Right cardiac atrium (tissue), 5 donors: Measurements from ENCODE around the gene RTN4R. TPM values are rescaled to one million over a fixed set of nuclear protein-coding genes. Genes with fewer than 3 reads are reported as not detected.
"Not testable (repeated sequence)": the region's sequence is repeated elsewhere in the genome, so short reads cannot be mapped to it uniquely, and the experiment has no call there.

Source experiments
- ATAC-seq, 2 donors: fragments of 200-7000 bp; cut with Tn5 transposase; one replicate each; pipeline versions ENCODE4 v1.8.0 to v1.9.1; 2020; ENCODE audit warnings: moderate library complexity in 2 of 2, mild to moderate bottlenecking in 1 of 2
- DNase-seq, 3 donors: peaks; one replicate each; pipeline ENCODE4 v3.0.0-alpha.2; 2020
- H3K27ac ChIP-seq: one replicate; pipeline ENCODE4 v1.5.1; 2013; ENCODE audit warnings: mild to moderate bottlenecking, low read length, control low read depth, moderate library complexity
- H3K27me3 ChIP-seq: one replicate; pipeline ENCODE4 v1.6.1; 2013; ENCODE audit not compliant: control insufficient read depth, insufficient read depth
- H3K4me1 ChIP-seq: one replicate; pipeline ENCODE4 v1.6.1; 2013; ENCODE audit warnings: low read length; ENCODE audit not compliant: control insufficient read depth, insufficient read depth
- H3K4me3 ChIP-seq: one replicate; pipeline ENCODE4 v1.5.1; 2013; ENCODE audit warnings: low read length, control low read depth
- H3K9me3 ChIP-seq: one replicate; pipeline ENCODE4 v1.6.1; 2013; ENCODE audit warnings: low read length; ENCODE audit not compliant: control insufficient read depth
- WGBS: extraction: QIAGEN DNeasy Blood & Tissue Kit; methylation state at CpG from one replicate; pipeline ENCODE4 v1.1.7; 2013; 5-methylcytosine and 5-hydroxymethylcytosine counted together
- intact Hi-C, 4 donors: fragments of 100-400 bp; cut with DNase I; formaldehyde crosslinking; loops; one replicate each; pipeline versions ENCODE4 v1.11.0 to v1.14.0; 2022 to 2023
- polyA plus RNA-seq: library from polyadenylated mRNA; stranded (reverse); fragments of 200-250 nt; gene quantifications from one replicate; pipeline ENCODE4 v1.2.3, GENCODE V29; 2013
- total RNA-seq, 4 donors: library from RNA; stranded (reverse); fragmentation: NEBNext Ultra II Directional; extraction: Animal tissue kit (Norgen Biotek cat#: 25700); gene quantifications; one replicate each; pipeline ENCODE4 v1.2.1, GENCODE V29; 2021
- donor health status: healthy with polysubstance abuse.
- donor health status: DM: no; HTN: yes; CAD: no.
- donor health status: DM: no; HTN: no; CAD: no.
- donor health status: DM: no; HTN: yes; CAD: no; lungs with severe emphysema.
- donor health status: DM: yes; HTN: yes; CAD: no.

The RTN4R gene
- total and polyA plus RNA-seq, 5 donors: 0.56 to 1.9 (median 1.1) TPM

DNA sequence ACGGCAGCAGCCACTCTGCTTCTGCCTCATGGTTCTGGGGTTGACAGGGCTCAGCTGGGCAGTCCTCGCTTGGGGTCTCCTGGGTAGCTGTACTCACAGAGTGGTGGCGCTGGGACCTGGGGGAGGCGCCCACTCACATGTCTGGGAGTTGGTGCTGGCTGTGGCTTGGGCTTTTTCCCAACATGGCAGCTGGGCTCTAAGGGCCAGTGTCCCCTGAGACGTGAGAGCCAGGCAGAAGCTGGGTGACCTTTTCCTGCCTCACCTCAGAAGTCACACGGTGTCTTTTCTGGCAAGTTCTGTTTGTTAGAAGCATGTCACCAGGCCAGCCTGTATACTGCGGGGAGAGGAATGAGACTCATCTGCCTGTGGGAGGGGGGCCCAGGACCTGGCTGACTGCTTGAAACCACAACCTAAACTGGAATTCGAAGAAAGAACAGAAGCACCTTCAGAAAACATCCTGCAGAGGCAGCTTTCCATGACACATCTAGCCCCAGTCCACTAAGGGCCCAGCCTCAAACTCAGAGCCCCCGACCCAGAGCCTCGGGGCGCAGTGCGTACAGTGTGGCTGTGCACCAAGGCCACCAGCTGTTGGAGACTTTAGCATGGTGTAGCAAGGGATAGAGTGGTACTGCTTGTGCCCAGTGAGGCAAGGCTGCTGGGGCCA, 37.2 kb upstream of the RTN4R start:
- 83% methylated on average over 12 of the region's 12 CpGs for WGBS
- not testable (repeated sequence) for H3K27me3 ChIP-seq, DNase-seq

DNA sequence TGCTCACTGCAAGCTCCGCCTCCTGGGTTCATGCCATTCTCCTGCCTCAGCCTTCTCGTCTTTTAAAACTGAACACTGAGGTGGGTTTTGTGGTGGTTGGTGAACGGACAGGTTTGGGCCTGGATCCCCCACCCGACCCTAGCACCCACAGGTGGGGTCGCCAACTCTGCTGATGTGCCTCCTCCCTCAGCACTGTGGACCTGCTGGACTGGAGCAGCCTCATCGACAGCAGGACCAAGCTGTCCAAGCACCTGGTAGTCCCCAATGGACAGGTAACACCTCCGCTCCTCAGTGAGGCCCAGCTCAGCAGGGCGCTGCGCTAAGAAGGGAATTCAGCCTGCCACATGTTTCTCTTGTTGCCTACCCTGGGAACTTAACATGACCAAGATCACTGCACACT, 36.5 kb upstream of the RTN4R start:
- Histone ChIP-seq H3K4me1 (no peaks in the 10 kb centered on the region), H3K27me3 (no peaks in the 10 kb centered on the region), H3K9me3 (no peaks in the 10 kb centered on the region), H3K27ac (no peak overlapping the region), H3K4me3 (no peak overlapping the region)
- intact Hi-C loops: no loop called here
- ATAC-seq (no peak), DNase-seq (no peak)
- WGBS: 77% methylated on average over 9 of the region's 9 CpGs

More for the DNA sequence above, 37.2 kb upstream of the RTN4R start:
- H3K4me3 ChIP-seq, ATAC-seq, H3K27ac ChIP-seq, H3K9me3 ChIP-seq, H3K4me1 ChIP-seq, intact Hi-C loops: not testable (repeated sequence)

DNA sequence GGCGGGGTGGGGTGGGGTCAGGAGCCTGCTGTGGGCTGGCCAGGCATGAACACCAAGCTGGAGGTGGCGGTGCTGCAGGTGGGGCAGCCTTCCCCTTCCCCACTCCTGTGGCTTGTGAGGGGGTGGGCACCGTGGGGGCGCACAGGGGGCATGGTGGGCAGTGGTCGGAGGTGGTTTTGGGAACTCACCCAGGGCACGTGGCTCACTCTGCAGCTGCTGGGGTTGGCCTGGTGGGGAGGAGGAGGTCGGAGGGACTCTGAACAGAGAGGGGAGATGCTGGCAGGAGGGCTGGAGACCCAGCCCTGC, 35.1 kb upstream of the RTN4R start:
- intact Hi-C loops, ATAC-seq, H3K27ac ChIP-seq, H3K9me3 ChIP-seq, H3K27me3 ChIP-seq, H3K4me1 ChIP-seq, H3K4me3 ChIP-seq: not testable (repeated sequence)
- WGBS: 72% methylated on average over 7 of the region's 7 CpGs
- peak in 2 of 3 donors; percentile 1 to 44 for DNase-seq

DNA sequence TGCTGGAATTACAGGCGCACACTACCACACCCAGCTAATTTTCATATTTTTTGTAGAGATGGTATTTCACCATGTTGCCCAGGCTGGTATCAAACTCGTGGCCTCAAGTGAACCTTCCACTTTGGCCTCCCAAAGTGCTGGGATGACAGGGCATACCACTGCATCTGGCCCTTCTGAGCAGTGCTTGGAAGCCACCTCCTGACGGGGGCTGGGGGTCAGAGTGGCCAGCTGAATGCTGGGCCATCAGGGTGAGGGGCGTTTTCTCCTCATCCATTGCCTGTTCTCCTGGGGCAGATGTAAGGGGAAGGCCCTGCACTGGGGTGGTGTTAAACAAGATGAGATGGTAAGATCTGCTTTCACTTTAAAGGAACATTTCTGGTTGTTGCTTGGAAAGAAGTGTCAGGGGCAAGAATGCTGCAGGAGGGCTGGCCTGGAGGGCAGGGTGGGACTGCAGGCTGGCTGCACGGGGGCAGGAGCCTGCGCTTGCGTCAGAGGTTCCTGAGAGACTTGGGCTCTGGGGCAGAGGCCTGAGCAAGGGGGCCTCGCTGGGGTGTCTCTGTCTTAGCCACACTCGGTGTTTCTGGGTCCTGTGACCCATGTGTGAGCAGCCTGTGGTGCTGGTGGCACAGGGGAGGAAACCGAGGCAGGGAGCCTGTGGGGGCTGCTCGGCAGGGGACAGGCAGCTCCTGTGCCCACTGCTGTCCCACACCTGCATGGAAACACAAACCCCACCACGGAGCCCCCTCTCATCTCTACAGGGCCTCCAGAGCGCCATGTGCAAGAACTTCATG, 34.5 kb upstream of the RTN4R start:
- DNase-seq (peak in 2 of 3 donors; percentile 2 to 36), ATAC-seq (no peak)
- Histone ChIP-seq H3K27ac (no peak overlapping the region), H3K27me3 (no peaks in the 10 kb centered on the region), H3K9me3 (no peaks in the 10 kb centered on the region), H3K4me1 (no peaks in the 10 kb centered on the region), H3K4me3 (no peak overlapping the region)
- WGBS: 80% methylated on average over 13 of the region's 13 CpGs
- intact Hi-C loops: no loop called here

DNA sequence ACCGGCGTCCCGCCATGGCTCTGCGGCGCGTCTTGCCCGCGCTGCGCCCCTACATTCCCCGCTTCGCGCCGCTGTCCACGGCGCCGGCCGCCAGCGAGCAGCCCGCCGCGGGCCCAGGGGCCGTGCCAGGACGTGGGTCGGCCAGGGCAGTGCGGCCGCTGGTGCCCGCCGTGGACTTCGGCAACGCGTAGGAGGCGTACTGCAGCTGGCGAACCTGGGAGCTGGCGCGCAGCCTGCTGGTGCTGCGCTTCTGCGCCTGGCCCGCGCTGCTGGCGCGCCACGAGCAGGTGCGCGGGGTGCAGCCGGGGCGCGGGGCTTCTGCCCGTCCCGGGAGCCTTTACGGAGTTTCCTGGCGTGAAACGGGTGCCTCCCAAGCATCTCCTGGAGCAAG, 31.6 kb upstream of the RTN4R start:
- under 1% methylated on average over 52 of the region's 52 CpGs for WGBS
- Histone ChIP-seq H3K27ac (no peak overlapping the region), H3K4me1 (no peaks in the 10 kb centered on the region), H3K4me3 (peak overlapping the region; percentile 45), H3K9me3 (no peaks in the 10 kb centered on the region), H3K27me3 (no peaks in the 10 kb centered on the region)
- DNase-seq (peak in 1 of 3 donors; percentile 72), ATAC-seq (peak; percentile 28 to 34)
- intact Hi-C loops: no loop called here

DNA sequence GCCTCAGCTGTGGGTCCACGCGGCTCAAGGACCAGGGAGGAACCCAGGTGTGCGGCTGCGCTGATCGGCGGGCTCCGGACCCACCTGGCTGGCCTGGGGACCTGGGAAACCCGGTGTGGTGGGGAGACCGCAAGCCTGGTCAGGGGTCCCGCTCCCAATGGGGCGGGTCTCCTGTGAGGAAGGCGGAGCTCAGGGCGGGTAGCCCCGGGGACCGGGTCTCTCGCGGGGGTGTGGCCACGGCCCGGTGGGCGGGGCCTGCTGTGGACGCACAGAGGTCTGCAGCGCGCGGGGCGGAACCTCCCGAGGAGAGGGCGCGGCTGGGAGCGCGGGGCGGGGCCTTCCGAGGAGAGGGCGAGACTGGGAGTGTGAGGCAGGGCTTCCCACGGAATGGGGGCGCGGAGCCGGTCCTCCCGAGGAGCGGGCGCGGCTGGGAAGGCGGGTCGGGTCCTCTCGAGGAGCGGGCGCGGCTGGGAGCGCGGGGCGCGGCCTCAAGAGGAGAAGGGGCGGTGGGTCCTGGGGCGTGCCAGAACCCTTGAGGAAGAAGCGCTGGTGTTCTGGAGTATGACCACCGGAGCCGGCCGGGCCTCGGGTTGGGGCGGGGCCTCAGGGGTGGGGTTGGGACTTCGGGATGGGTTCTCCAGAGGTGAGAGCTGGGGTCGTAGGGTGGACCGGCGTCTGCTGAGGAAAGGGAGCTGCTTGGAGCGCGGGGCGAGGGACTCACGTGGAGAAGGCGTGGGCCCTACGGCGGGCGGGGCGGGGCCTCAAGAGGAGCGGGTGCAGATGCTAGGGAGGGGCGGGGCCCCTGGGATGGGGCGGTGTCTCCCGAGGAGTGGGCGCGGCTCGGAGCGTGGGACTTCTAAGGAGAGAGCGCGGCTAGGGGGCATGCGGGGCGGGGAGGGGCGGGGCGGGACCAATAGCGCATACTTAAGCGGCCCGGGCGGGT, 31.0 kb upstream of the RTN4R start:
- DNase-seq: peak; percentile 90 to 95 (median 95)
- WGBS: 3% methylated on average over 90 of the region's 90 CpGs
- intact Hi-C loops: no loop called here

DNA sequence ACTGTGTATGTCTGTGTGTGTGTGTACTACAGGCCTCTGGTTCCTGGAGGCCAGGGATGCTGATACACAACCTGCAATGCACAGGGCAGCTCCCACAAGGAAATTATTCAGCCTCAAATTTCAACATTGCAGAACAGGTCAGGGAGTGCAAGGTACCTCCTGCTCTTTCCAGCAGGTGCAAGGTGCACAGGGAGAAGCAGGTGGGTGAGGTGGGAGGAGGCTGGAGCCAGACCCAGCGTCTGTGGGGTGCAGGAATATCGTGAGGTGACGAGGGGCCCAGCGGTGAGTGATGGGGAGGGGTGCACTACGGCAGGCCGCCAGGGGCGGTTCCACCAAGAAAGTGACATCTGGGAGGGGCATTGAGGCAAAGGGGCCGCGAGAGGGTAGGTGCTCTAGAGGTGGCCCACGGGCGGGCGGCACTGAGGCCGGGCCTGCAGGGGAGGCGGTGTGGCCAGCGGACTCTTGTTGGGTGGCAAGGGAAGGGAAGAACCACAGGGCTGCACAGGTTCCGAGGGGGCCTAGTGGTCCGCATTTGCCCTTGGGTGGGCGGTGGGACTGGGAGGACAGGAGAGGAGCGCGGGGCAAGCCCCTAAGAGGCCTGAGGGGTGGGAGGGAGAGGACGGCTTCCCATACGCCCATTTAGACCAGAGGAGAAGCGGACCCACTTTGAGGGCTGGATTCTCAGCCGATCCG, 30.1 kb upstream of the RTN4R start:
- Histone ChIP-seq H3K27ac (no peak overlapping the region), H3K27me3 (no peaks in the 10 kb centered on the region), H3K9me3 (no peaks in the 10 kb centered on the region), H3K4me3 (no peak overlapping the region), H3K4me1 (no peaks in the 10 kb centered on the region)
- intact Hi-C loops: no loop called here
- 51% methylated on average over 25 of the region's 25 CpGs for WGBS
- ATAC-seq (peak in 1 of 2 donors; percentile 9), DNase-seq (peak in 1 of 3 donors; percentile 67)

More for the DNA sequence above, 31.0 kb upstream of the RTN4R start:
- peak; percentile 93 to 94 for ATAC-seq
- H3K4me3 ChIP-seq: peak overlapping the region; percentile 45
- H3K27me3 ChIP-seq: no peaks in the 10 kb centered on the region
- H3K27ac ChIP-seq: no peak overlapping the region
- H3K9me3 ChIP-seq: no peaks in the 10 kb centered on the region
- no peaks in the 10 kb centered on the region for H3K4me1 ChIP-seq

DNA sequence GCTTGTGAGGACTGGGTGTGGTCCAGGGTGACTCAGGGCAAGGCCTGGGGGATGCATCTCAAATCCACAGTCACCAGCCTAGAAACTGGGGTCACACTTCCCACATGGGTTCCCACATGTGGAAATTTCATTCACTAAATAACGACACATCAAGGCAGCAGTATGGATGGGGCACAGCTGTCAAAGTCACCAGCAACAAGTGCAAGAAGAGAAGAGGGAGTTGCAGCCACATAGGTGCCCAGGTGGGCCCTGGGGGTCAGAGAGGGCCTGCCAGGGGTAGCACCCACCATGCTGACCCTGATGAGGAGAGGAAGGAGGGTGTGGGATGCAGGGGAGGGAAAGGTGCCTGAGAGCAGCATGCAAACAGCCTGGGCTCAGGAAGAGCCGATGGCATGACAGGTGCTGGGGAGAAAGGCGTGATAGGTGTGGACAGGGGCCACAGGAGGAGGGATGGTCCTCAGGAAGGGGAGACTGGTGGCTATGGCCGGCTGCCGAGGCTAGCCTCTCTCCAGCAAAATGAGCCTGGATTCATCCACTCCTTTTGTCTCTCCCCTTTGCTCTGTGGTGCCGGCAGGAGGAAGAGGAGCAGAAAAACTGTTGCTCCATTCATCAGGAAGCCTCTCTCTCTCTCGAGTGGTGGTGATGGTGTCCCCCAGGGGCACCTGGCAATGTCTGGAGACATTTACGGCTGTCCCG, 29.4 kb upstream of the RTN4R start:
- no peaks in the 10 kb centered on the region for H3K4me1 ChIP-seq
- no peaks in the 10 kb centered on the region for H3K9me3 ChIP-seq
- peak in 1 of 3 donors; percentile 16 for DNase-seq
- intact Hi-C loops: no loop called here
- ATAC-seq: no peak
- WGBS: 56% methylated on average over 9 of the region's 9 CpGs
- H3K4me3 ChIP-seq: no peak overlapping the region
- H3K27ac ChIP-seq: no peak overlapping the region
- no peaks in the 10 kb centered on the region for H3K27me3 ChIP-seq

DNA sequence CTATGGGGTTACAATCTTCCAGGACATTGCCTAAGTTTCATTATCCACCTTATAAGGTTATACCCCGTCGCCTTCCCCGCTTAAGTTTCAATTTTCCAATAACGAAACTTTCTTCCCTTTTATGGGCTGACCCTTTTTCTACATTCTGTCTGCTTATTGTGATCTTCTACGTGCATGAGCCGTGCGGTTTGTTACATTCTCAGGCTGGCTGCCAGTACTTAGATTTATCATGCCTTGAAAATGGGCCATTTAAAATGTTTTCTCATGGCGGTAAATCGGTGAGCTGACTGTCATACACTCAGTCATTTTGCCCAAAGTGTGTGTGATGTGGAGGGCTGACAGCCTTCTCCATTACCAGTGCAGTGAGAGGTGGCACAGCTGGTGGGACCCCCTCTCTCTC, 28.5 kb upstream of the RTN4R start:
- no peaks in the 10 kb centered on the region for H3K9me3 ChIP-seq
- H3K27ac ChIP-seq: no peak overlapping the region
- DNase-seq: no peak
- H3K4me1 ChIP-seq: no peaks in the 10 kb centered on the region
- H3K4me3 ChIP-seq: no peak overlapping the region
- no peak for ATAC-seq
- intact Hi-C loops: no loop called here
- H3K27me3 ChIP-seq: no peaks in the 10 kb centered on the region
- 73% methylated on average over 9 of the region's 9 CpGs for WGBS
